Measurements from ENCODE around the gene CAMKK1.

CAMKK1 gene

GRCh38 chr17:3893003-3893719 is at the start of gene CAMKK1:
CAMKK1 (minus strand) TSS chr17:3893053; CDS start chr17:3885687, 7,366 bp downstream.
- no peak for TF ChIP-seq EZH2 (IDR thresholded peaks at IDR 0.05; ENCODE audit: borderline replicate concordance, low read depth, low read length, severe bottlenecking)
- no peak for TF ChIP-seq CTCF (IDR thresholded peaks at IDR 0.05; ENCODE audit: borderline replicate concordance, extremely low read depth, low read length, poor library complexity, severe bottlenecking)
- peak within 1 kb of the TSS; percentile 66 for H3K27ac ChIP-seq (ENCODE audit: low read length)
- peak; percentile 90 for DNase-seq

GRCh38 chr17:3940965-3941698 is 48.3 kb upstream of the CAMKK1 start:
- Histone ChIP-seq H4K20me1 (ENCODE audit: insufficient read depth, low read length) (peaks cover 61% of the 10 kb centered on the region), H3K9me3 (ENCODE audit: insufficient read depth, low read length, severe bottlenecking) (no peaks in the 10 kb centered on the region), H3K36me3 (ENCODE audit: insufficient read depth, low read length) (peaks cover 96% of the 10 kb centered on the region), H3K79me2 (ENCODE audit: insufficient read depth, low read length) (peaks cover 25% of the 10 kb centered on the region), H3K4me2 (ENCODE audit: insufficient read depth, low read length) (no peak overlapping the region), H3K4me3 (ENCODE audit: low read depth in 1 of 2, low read length in 2 of 2) (no peak overlapping the region), H3K27ac (ENCODE audit: low read length) (no peak overlapping the region), H3K4me1 (ENCODE audit: insufficient read depth, low read length) (no peaks in the 10 kb centered on the region), H2AFZ (ENCODE audit: low read depth, low read length) (no peak overlapping the region), H3K27me3 (ENCODE audit: insufficient read depth, low read length, poor library complexity) (no peaks in the 10 kb centered on the region), H3K9ac (ENCODE audit: low read depth, low read length) (no peak overlapping the region)
- ATAC-seq (ENCODE audit: insufficient read depth, low read depth) (no peak), DNase-seq (no peak)
- TF ChIP-seq CTCF (IDR thresholded peaks at IDR 0.05; ENCODE audit: borderline replicate concordance, extremely low read depth, low read length, poor library complexity, severe bottlenecking), result no peak
- TF ChIP-seq EZH2 (IDR thresholded peaks at IDR 0.05; ENCODE audit: borderline replicate concordance, low read depth, low read length, severe bottlenecking), result no peak

More at GRCh38 chr17:3893003-3893719, at the start of gene CAMKK1:
- peak within 1 kb of the TSS; percentile 98 for H3K4me2 ChIP-seq (ENCODE audit: insufficient read depth, low read length)
- H3K4me1 ChIP-seq (ENCODE audit: insufficient read depth, low read length), result peaks cover 22% of the 10 kb centered on the region
- peak within 1 kb of the TSS; percentile 60 for H3K9ac ChIP-seq (ENCODE audit: low read depth, low read length)
- H2AFZ ChIP-seq (ENCODE audit: low read depth, low read length), result peak within 1 kb of the TSS; percentile 91
- H3K79me2 ChIP-seq (ENCODE audit: insufficient read depth, low read length), result no peaks in the 10 kb centered on the region
- peak within 1 kb of the TSS; percentile 51 to 79; a peak in 3 of 4 replicates for H3K4me3 ChIP-seq (ENCODE audit: low read depth in 1 of 2, low read length in 2 of 2)
- peak; percentile 86 for ATAC-seq (ENCODE audit: insufficient read depth, low read depth)
- H4K20me1 ChIP-seq (ENCODE audit: insufficient read depth, low read length), result peaks cover 11% of the 10 kb centered on the region
- no peaks in the 10 kb centered on the region for H3K27me3 ChIP-seq (ENCODE audit: insufficient read depth, low read length, poor library complexity)
- H3K36me3 ChIP-seq (ENCODE audit: insufficient read depth, low read length), result no peaks in the 10 kb centered on the region
- no peaks in the 10 kb centered on the region for H3K9me3 ChIP-seq (ENCODE audit: insufficient read depth, low read length, severe bottlenecking)

GRCh38 chr17:3937359-3937758 is 44.5 kb upstream of the CAMKK1 start:
- H3K27me3 ChIP-seq (ENCODE audit: insufficient read depth, low read length, poor library complexity), result no peaks in the 10 kb centered on the region
- H3K9ac ChIP-seq (ENCODE audit: low read depth, low read length), result no peak overlapping the region
- H3K4me3 ChIP-seq (ENCODE audit: low read depth in 1 of 2, low read length in 2 of 2), result no peak overlapping the region
- H2AFZ ChIP-seq (ENCODE audit: low read depth, low read length), result no peak overlapping the region
- peaks cover 34% of the 10 kb centered on the region for H4K20me1 ChIP-seq (ENCODE audit: insufficient read depth, low read length)
- H3K4me1 ChIP-seq (ENCODE audit: insufficient read depth, low read length), result no peaks in the 10 kb centered on the region
- DNase-seq, result no peak
- H3K79me2 ChIP-seq (ENCODE audit: insufficient read depth, low read length), result peaks cover 7% of the 10 kb centered on the region; the same call in 1 of the 2 replicates
- H3K9me3 ChIP-seq (ENCODE audit: insufficient read depth, low read length, severe bottlenecking), result no peaks in the 10 kb centered on the region
- peaks cover 94% of the 10 kb centered on the region for H3K36me3 ChIP-seq (ENCODE audit: insufficient read depth, low read length)
- H3K27ac ChIP-seq (ENCODE audit: low read length), result 0 out of 2 replicates have a peak overlapping the region, but pooled peaks have one; percentile 7
- ATAC-seq (ENCODE audit: insufficient read depth, low read depth), result no peak
- TF ChIP-seq CTCF (IDR thresholded peaks at IDR 0.05; ENCODE audit: borderline replicate concordance, extremely low read depth, low read length, poor library complexity, severe bottlenecking) (no peak), EZH2 (IDR thresholded peaks at IDR 0.05; ENCODE audit: borderline replicate concordance, low read depth, low read length, severe bottlenecking) (no peak)
- H3K4me2 ChIP-seq (ENCODE audit: insufficient read depth, low read length), result no peak overlapping the region

Data from DND-41 (cell line).